Myocyte (in vitro differentiated cells): ENCODE measurements around the gene RPL39L. TPM values are rescaled to one million over a fixed set of nuclear protein-coding genes. Genes with fewer than 3 reads are reported as not detected.
"Not testable (repeated sequence)": the region's sequence is repeated elsewhere in the genome, so short reads cannot be mapped to it uniquely, and the experiment has no call there.

Source experiments
- DNase-seq: peaks from one replicate; pipeline ENCODE4 v3.0.0-alpha.2; 2012; ENCODE audit warnings: low read depth
- polyA plus RNA-seq: library from polyadenylated mRNA; unstranded; fragments of >200 nt; gene quantifications from one replicate; pipeline ENCODE4 v1.2.1, GENCODE V29; 2012; ENCODE audit warnings: missing spikeins
- total RNA-seq: library from RNA; depleted of rRNA; stranded (reverse); fragments of >200 nt; gene quantifications from 2 replicates; pipeline ENCODE4 v1.2.3, GENCODE V29; 2014

The RPL39L gene
- total RNA-seq, result 2.8 and 4.1 TPM in 2 replicates
- polyA plus RNA-seq, result 4.5 TPM

- DNase-seq, result peak; percentile 72
Observed at GRCh38 chr3:187139126-187139894, at the start of gene RPL39L. Gene RPL39L, minus strand, starts transcription at chr3:187139496. Its CDS starts 18,196 bp downstream, at chr3:187121300.

DNA sequence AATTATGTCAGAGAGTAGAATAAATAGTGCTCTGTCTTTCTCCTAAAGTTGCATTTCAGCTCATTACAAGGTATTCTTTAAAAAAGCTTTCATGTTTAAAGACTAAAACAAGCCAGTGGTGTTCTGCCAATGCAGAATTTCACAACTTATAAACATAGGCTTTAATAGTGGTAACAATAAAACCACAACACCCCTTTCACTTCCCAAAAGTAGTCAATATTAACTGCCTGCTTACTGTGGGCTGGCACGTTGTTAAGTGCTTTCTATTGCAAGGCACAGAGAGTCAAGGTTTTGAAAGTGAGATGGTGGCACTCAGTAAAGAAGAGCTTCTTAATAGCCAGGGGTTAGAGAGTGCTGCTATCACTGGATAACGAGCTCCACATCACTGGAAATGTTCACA, 49.6 kb upstream of the RPL39L start:
- DNase-seq, result no peak

GRCh38 chr3:187186801-187187421, 47.6 kb upstream of the RPL39L start:
- peak; percentile 89 for DNase-seq

GRCh38 chr3:187186375-187186774, 47.1 kb upstream of the RPL39L start:
- DNase-seq, result no peak

DNA sequence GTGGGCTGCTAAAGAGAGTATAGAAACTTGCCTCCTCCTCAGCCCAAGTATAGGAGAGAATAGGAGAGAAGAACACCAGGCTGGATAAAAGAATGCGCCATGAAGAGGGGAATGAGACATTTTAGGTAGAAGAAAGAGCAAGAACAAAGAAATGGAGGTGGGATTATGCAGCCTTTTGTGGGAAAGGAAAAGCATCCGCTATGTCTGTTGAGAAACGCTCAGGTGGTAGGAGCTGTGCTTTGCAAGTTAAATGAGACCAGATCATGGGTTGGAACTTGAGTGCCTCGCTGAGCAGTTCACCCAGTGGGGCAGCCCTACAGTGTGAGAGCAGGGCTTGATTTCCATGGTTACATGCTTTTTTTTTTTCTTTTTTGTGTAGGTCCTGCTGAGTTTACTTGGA, 46.5 kb upstream of the RPL39L start:
- DNase-seq, result no peak

DNA sequence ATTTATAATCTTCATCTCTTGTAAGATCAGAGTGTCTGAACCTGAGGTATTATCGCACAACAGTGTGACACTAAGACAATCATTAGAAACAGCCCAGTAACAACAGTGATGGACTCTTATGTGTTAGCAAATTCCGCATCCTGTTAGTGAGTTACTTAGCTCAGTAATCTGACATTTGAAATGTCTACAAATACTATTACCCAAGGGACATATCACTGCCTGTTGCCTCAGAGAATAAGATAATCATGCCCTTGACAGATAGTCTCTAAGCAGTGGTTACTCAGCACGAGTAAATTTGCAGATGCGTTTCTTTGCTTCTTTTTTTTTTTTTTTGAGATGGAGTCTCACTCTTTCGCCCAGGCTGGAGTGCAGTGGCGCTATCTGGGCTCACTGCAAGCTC, 44.6 kb upstream of the RPL39L start:
- DNase-seq, result no peak

GRCh38 chr3:187183210-187183862, 44.0 kb upstream of the RPL39L start:
- peak; percentile 75 for DNase-seq

DNA sequence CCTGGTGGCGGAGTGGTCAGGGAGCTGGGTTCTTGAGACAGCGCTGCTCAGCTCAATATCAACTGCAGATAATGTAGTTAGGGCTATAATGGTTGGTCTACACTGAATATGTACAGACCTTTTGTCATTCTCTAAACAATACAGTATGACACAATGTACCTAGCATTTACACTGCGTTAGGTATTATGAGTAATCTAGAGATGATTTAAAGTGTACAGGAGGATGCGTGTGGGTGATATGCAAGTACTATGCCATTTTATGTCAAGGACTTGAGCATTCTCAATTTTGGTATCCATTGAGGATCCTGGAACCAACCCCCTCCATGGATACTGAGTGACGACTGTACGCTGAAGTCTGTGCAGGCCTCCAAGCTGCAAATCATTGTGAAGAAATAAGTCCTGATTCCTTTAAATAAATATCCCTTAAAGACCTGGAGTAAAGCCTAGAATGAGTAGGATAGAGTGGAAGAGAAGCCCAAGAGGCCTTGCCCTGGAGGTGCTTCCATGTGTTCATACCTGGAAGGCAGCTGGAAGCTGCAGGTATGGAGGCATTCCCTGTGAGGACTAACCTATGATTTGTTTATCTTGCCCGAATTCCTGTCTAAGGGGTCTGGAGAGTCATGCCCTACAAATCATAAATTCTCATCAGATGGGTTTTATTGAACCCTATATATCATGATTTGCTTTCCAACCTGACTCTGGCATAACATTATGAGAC, 42.3 kb upstream of the RPL39L start:
- DNase-seq, result no peak

DNA sequence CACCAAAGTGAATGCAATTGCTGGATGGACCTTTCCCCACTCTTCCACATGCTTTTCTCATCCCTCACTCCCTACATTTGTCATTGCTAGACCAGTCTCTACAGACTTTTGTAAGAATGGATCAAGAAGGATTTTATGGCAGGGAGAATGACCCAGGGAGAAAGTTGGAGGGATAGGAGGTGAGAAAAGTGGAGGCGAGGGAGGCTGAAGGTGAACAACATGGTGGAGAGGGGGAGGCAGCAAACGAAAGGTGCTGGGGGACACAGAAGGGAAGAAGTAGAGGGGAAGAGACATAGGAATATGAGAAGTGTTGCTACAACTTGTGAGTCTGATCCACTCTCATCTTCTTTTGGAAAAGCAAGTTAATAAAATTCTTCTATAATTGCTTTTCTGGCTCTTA, 33.6 kb upstream of the RPL39L start:
- no peak for DNase-seq

DNA sequence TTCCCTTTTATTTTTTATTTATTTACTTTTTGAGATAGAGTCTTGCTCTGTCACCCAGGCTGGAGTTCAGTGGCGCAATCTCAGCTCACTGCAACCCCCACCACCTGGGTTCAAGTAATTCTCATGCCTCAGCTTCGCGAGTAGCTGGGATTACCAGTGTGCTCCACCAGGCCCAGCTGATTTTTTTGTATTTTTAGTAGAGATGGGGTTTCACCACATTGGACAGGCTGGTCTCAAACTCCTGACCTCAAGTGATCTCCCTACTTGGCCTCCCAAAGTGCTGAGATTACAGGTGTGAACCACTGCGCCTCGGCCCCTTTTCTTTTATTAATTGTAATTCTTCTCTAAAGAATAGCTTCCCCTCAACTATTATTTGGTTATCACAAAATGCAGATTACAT, 31.6 kb upstream of the RPL39L start:
- not testable (repeated sequence) for DNase-seq

- DNase-seq, result no peak
Observed at GRCh38 chr3:187169231-187169960, 30.1 kb upstream of the RPL39L start.

- DNase-seq, result no peak
Observed at GRCh38 chr3:187167777-187168176, 28.5 kb upstream of the RPL39L start.

DNA sequence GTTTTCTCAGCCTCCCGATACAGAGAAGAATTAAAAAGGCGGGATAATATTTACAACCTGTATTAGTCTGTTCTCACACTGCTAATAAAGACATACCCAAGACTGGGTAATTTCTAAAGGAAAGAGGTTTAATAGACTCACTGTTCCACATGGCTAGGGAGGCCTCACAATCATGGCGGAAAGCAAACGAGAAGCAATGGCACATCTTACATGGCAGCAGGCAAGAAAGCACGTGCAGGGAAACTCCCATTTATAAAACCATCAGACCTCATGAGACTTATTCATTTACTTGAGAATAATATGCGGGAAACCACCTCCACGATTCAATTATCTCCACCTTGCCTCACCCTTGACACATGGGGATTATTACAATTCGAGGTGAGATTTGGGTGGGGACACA, 27.5 kb upstream of the RPL39L start:
- no peak for DNase-seq

DNA sequence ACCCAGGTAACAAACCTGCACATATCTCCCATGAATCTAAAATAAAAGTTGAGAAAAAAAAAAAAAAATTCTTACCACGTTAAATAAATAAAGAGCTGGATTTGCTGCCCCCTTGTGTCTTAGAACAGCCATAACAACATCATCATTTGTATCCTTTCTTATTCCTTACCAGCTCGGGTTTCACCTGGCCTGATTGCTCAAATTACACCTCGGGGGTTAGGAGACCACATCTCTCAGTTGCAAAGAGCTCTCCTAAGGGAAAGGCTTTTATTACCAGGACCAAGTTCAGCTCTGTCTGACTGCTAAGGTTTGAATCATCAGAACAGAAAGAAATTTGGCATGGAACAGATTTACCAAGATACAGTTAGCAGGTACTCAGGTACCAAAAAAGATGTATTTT, 25.8 kb upstream of the RPL39L start:
- DNase-seq, result peak; percentile 75

GRCh38 chr3:187162265-187162953, 23.1 kb upstream of the RPL39L start:
- DNase-seq, result no peak

- DNase-seq, result no peak
Observed at GRCh38 chr3:187161556-187161955, 22.3 kb upstream of the RPL39L start.

DNA sequence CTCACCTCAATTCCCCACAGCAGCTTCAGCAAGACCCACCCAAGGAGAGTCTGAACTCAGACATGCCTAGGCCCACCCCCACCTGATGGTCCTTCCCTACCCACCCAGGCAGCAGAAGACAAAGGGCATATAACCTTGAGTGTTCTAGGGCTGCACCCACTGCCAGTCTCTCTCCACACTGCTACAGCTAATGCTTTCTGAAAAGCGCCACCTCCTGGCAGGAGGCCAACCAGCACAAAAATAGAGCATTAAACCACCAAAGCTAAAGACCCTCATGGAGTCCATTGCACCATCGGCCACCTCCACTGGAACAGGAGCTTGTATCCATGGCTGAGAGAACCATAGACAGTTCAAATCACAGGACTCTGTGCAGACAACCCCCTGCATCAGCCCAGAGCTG, 11.3 kb upstream of the RPL39L start:
- DNase-seq, result no peak

GRCh38 chr3:187150186-187150585, 10.9 kb upstream of the RPL39L start:
- DNase-seq, result no peak

DNA sequence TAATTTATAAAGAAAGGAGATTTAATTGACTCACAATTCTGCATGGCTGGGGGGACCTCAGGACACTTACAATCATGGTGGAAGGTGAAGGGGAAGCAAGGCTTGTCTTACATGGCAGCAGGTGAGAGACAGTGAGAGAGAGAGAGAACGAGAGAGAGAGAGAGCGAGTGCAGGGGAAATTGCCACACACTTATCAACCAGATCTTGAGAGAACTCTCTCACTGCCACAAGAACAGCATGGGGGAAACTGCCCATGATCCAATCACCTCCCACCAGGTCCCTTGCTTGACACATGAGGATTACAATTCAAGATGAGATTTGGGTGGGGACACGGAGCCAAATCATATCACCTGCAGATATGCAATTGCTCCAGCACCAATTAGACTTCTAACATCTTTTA, 7.1 kb upstream of the RPL39L start:
- no peak for DNase-seq

DNA sequence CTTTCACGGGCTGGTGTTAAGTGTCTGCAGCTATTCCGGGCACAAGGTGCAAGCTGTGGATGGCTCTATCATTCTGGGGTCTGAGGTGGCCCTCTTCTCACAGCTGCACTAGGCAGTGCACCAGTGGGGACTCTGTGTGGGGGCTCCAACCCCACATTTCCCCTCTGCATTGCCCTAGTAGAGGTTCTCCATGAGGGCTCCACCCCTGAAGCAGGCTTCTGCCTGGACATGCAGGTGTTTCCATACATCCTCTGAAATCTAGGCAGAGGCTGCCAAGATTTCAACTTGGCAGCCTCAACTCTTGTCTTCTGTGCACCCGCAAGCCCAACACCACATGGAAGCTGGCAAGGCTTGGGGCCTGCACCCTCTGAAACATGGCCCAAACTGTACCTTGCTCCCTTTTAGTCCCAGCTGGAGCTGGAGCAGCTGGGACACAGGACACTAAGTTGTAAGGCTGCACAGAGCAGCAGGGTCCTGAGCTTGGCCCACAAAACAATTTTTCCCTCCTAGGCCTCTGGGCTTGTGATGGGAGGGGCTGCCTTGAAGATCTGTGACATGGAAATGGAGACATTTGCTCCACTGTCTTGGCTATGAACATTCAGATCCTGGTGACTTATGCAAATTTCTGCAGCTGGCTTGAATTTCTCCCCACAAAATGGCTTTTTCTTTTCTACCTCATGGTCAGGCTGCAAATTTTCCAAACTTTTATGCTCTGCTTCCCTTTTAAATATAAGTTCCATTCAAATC, 6.0 kb upstream of the RPL39L start:
- DNase-seq, result no peak
